EL (cell line): ENCODE results near the gene CASP5.
"Not testable (repeated sequence)": the region's sequence is repeated elsewhere in the genome, so short reads cannot be mapped to it uniquely, and the experiment has no call there.

ENCODE experiments used
- DNase-seq: peaks from one replicate; pipeline ENCODE4 v3.0.0-alpha.2; 2016

Gene CASP5

DNA sequence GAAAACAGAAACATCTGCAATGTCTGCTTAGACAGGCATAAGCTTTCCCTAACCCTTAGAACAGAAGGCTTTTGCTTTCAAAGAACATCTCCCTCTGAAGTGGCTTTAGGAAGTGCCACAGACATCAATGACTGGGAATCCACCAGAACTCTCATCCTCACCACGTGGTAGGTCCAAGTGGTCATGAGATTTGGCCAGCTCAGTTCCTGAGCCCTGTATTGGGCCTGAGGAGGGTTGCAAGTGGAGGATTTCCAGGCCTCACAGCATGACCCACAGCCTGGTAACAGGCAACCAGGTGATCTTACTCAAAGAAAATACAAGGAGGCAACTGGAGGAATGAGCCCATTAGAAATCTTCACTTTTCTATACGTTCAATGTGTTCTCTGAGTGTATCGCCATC is 10.4 kb upstream of the CASP5 start:
- no peak for DNase-seq

DNA sequence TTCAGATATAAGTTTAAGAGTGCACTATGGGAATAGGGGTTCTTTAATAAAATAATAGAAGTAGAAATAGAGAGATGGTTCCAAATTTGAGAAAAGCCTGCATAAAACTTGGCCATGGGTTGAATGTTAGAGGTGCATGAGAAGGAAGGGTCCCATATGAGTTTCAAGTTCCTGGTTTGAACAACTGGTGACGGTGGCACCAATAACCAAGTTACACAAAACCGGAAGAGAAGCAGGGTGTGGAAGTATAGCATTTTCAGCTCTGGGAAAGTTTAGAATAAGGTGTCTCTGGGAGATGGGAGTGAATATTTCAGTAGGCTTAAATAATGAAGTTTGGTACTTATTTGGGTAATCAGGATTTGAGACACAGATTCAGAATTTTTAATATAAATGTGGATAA is 9.5 kb upstream of the CASP5 start:
- no peak for DNase-seq

DNA sequence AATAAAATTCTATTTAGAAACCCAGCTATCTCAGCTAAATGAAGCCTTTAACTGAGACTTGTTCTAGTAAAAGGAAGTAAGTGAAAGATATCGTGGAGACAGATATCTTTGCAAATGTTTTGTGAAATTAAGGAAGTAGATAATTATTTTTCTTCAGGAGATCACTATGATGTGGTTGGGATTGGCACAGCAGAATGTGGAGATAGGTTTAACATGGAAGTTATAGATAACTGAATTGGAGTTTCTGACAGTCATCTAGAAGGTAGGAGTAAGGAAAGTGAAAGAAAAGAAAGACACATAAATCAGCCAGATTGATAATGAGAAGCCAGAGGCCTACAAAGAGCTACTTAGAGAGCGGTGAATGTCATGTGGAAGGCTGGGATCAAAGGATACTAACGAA is 4.7 kb upstream of the CASP5 start:
- no peak for DNase-seq

DNA sequence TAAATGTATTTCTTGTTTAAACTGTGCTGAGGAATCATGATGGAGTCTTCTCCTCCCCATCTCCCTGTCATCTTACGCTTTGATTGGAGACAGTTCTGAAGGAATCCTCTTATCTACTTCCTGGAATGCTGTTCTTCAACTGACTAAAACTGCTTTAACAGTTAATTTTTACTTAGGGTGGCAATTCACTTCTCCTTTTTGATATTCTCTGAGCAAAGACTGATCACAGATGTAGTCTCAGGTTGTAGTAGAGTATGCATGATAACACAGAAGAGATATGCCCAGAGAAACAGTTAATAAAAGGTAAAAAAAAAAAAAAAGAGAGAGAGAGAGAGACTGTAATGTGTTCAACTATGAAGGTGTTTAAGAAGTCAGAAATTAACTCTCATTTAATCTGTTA is 1.4 kb upstream of the CASP5 start:
- DNase-seq = no peak

DNA sequence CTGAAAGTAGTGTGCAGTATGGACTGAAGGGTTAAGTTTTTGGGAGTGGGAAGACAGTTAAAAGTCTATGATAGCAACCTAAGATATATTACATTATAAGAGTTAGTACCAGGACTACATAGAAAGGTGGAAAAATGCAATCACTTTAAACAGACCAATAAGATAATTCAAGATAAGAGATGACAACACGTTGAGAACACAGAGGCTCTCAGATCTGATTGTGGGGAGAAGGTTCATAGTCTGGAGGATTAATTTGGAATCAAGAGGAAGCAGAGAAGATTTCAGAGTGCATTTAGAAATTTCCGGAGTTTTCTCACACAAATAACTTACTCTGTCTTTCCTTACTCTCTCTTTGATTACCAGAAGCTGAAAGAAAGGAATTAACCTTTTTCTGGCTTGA is 441 bp downstream of the CASP5 start:
- DNase-seq = no peak

DNA sequence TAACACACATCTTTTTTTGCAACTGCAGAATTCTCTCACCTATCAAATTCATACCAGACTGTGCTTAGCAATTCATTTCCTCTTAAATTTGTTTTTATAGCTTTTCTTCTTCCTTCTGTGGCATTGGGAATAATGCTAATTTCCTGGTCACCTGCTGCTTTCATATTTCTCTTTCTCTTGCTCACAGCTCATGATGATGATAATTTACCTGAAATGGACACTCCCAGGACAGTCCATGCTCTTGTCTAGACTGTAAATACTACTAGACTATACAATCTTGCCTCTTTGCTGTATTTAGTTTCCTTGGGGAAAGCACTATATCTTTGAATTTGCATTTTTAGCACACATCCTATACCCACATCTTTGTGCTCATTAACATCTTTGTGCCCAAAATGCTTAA is 15.5 kb downstream of the CASP5 start:
- no peak for DNase-seq

DNA sequence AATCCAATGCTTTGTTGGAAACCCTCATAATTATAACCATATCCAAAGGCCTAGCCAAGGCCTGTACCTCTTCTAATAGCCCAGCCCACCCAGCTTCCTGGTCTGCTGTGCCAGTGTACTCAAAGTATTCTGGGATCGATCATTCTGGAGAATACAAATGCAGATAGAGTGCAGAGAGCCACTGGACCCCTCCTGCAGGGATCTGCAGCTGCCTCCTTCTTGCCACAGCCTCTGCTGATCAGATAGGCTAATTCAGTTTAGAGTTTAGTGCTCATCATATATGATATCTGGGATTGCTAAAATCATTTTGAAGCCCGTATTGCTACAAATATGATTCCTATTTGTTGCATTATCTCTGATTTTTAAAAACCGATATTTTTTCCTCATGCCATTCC is 17.5 kb downstream of the CASP5 start:
- no peak for DNase-seq

DNA sequence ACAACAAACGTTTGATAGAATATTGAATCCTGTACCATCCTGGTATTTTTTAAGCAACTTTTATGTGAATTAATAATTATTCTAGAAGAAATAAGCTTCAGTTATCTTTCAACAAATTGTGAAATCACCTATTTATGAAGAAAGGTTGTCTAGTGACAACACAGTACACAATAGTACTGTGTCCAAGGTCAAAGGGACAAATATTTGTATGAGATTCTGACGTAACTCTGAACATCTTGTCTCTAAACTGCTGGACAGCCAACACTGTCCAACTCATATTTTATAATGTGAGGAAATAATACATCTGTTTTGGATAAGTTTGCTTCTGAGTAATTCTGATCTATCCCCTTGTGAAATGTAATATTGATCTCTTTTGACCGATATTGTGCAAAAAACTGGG is 18.9 kb downstream of the CASP5 start:
- DNase-seq = no peak

DNA sequence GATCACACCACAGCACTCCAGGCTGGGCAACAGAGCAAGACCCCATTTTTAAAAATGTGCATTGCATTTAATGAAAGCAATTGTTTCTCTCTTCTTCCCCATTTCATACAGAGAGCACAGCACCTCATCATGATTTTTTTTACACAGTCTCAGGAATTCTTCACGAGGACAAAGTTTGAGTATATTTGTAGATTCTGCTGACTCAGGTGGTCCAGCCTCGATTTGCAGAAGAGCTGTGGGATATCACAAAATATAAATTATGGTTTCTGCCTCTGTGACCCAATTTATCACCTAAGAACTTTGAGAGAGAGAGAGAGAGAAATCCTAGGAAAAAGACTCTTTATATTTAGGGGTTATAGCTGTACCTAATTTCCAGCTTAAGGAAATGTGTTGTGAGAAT is 19.8 kb downstream of the CASP5 start:
- DNase-seq = no peak

DNA sequence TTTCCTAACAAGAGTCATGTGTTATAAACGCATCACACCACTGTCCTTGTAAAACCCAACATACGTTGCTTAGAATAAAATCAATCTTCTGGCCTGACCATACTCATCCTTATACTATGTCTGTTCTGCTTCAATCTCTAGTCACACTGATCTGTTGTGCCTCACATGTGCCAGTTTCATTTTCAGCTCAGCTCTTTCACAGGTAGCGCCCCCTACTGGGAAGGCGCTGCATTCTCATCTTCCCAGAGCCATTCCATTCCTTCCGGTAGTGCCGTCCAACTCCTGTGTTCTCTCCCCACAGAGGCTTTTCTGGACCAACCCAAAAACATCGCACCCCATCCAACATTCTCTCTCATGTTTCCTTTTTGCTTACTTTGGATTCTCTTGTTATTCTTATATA is 22.2 kb downstream of the CASP5 start:
- no peak for DNase-seq

DNA sequence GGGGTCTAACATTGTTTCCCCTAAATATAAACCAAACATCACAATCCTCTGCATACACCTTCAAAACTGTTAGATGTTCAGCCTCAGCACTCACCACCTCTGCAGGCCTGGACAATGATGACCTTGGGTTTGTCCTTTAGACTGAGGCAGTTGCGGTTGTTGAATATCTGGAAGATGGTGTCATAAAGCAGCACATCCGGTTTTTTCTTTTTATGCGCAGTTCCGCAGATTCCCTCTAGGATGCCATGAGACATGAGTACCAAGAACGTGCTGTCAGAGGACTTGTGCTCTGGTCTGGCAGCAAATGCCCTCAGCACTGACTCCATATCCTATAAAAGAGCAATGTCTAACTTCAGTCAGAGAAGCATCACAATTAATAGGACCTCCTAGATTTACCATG is 22.8 kb downstream of the CASP5 start:
- DNase-seq = peak; percentile 37

DNA sequence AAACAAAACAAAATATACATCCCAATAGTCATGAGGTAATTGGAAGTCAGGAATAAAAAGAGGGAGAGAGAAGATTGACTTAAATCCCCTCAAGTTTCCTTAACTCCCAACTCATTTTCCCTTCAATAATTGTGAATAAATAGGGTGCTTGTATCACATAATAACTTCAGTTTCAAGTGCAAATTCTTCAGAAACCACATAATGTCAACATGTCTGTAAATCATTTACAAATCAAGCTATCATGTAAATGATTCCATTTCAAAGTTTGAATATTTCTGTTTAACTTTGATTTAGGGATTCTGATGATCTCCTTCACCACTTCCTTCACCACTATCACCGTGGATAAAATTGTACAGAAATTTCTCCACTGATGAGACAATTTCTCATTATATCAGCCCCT is 23.2 kb downstream of the CASP5 start:
- no peak for DNase-seq

DNA sequence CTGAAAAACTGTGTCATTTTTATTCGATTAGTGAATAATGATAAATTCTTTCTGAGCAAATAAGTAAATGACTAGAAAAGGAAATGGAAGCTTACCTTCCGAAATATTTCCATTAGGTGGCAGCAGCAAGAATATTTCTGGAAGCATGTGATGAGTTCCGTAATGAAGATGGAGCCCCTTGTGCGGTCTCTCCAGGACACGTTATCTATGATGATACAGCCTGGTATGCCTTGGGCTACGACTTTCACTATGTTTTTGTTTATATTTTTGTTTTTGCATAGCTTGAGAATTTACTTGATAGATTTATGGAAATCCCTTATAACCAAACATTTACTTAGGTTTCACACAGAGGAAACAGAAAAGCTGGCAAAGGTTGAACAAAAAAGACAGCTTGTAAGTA is 25.7 kb downstream of the CASP5 start:
- DNase-seq = no peak

DNA sequence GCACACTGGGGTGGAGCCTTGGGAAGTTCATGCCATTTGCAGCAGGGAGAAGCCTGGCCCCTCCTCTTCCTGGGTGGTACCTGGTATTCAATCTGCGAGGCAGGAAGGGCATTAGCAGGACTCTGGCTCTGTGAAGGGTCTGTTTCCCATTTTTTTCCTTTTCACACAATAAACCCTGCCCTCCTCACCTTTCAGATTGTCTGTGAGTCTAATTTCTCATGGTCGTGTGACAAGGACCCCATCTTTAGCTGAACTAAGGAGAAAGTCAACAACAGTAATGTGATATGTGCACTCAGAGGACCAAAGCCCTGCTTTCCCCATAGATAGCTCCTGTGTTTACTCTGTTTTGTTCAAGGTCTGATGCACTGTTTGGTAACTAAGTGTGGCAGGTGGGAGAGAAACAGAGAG is 28.0 kb downstream of the CASP5 start:
- no peak for DNase-seq

DNA sequence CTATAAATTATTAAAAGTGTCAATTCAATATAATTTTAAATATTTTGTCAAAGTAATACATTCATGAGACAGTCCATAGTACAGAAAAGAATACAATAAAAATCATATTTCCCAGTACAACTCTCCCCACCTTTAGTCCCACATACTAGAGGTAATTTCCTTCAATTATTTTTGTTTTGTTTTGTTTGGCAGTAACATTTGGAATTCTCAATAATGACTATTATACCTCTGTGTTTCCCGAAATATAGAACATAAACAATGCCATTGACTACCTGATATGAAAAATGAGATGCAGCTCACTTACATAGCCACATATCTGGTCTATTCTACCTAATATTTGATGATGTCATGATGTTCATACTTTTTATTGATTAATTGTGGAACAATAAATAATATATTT is 30.2 kb downstream of the CASP5 start:
- DNase-seq = no peak

DNA sequence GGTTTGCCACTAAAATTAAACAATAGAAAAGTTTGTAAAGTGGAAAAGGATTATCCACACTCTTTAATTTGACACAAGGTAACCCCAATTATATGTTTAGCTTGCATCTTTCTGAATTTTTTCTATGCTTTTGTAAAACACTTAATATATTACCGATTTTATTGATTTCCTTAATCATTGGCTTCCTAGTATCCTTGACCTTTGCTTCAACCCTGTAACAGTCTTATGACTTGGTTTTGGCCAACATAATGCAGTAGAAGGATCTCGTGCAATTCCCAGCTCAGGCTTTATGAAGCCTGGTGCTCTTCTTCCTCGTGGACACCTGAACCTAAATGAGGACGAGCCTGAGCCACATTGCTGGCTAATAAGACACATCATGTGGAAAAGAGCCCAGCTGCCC is 31.0 kb downstream of the CASP5 start:
- DNase-seq = no peak

DNA sequence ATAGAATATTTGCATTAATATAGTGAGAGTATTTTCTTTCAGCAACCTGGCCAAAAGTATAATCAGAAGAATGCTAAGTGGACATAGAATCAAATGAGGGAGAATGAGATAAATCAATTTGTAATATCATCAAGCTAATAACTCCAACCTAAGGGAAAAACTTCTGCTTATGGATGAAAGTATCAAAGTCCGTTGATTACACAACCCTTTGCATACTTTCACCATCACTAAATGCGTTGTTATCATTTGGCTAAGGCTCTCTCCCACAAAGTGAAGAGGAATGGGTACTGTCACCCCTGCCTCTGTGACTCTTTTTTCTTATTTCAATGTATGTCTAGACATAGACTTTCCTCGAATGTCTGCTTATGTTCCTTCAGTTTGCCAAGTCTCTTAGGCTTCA is 38.2 kb downstream of the CASP5 start:
- DNase-seq = no peak

DNA sequence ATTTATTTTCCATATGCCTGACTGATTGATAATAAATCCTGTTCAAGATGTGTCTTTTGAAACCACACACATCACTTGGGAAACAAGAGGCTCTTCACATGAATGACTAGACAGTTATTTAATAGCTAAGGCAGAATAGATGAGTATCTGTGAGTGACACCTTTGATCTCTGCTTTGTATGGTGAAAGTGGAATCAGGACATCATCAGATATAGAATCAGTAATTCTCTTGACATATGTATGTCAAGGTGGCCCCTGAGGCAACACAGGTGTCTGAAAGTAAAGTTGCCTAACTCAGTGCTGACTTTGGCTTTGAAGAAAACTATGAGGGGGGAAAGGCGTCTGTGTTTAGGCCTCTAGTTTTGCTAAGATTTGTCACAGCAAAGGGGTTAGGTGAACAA is 43.1 kb downstream of the CASP5 start:
- no peak for DNase-seq

DNA sequence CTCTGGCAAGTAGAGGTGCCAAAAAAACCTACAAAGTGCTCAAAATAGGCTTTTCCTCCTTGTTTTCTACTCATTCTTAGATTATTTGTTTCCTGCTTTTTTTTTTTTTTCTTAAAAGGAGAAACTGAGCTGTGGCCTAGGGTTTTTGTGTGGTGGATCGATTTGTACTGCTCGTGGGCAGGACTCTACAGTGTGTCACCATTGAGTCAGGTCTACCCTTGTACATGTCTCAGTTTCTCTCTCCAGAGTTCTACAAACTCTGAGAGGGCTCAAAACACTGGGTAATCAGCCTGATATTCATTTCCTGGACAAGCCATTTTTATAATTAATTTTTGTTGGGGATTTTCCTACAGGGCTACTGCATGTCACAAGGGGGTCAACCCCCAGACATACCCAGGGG is 49.4 kb downstream of the CASP5 start:
- no peak for DNase-seq

DNA sequence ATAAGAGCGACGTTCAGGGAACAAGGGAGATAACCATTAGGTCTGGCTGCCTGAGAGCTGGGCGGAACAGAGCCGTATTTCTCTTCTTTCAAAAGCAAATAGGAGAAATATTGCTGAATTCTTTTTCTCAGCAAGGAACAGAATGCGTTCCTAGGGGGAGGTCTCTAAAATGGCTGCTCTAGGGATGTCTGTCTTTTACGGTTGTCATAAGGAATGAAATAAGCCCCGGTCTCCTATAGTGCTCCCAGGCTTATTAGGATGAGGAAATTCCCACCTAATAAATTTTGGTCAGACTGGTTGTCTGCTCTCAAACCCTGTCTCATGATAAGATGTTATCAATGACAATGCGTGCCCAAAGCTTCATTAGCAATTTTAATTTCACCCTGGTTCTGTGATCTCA is 50.0 kb downstream of the CASP5 start:
- not testable (repeated sequence) for DNase-seq

DNA sequence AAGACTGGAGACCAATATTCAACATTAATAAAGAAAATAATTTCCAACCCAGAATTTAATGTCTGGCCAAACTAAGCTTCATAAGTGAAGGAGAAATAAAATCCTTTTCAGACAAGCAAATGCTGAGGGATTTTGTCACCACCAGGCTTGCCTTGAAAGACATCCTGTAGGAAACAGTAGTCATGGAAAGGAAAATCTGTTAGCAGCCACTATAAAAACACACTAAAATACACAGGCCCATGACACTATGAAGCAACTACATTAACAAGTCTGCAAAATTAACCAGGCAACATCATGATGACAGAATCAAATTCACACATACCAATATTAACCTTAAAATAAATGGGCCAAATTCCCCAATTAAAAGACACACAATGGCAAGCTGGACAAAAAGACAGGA is 52.2 kb downstream of the CASP5 start:
- DNase-seq = no peak

DNA sequence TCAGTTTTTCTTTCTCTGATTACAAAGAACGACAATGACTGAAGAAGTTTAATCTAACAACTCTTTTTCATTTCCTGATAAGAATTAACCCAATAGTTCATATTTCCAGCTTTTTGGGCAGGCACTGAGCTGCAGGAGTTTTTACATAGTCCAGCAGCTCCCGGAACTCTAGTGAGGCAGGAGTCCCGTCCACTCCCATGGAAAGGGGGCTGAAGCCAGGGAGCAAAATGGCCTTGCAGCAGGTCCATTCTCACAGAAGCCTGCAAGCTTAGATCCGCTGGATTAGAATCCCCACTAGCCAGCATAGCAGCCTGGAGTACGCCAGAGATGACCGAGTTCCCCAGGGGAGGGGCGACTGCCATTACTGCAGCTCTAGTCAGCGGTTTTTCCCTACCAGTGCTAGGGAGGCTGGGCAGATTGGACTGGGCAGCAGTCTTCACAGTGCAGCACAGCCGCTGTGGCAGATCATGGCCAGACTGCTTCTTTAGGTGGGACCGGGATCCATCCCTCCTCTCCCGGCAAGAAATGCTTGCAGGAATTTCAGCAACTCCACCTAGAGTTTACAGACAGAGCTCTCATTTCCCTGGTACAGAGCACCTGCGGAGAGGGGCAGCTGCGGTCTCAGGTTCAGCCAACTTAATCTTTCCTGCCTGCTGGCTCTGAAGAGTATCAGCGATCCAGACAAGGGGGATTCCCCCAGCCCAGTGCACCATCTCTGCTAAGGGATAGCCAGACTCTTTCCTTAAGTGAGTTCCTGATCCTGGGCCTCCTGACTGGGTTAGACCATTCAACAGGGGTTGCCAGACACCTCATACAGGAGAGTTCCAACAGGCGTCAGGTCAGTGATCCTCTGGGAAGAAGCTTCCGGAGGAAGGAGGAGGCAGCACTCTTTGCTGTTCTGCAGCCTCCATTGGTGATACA is 53.9 kb downstream of the CASP5 start:
- DNase-seq = peak; percentile 18

DNA sequence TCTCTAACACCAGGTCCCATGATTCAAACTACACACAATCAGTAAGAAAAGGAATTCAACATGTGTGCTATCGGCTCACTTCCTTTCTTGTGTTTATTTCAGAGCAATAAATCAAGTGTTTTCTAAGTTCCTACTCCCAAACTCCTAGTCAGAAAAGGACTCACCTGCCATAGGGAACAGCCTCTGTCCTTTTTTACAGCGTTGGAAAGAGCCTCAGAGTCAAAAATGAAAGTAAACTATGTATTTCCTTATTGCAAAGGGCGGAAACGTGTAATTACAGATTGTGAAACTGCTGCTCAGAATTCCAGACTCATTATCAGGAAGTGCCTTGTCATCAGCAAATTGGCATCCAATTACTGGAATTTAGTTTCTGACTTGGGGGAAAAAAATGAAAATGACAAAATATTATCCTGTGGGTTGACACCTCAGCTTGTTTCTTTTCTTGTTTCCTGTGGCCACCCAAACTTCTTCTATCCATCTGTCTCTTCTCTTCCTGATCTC is 54.6 kb downstream of the CASP5 start, which contains the start of gene CASP4:
Gene CASP4 (minus strand): TSS at position 220 of the 501 bp plus-strand sequence. CDS start 49 bp downstream, at position 171.
- DNase-seq = peak; percentile 87

DNA sequence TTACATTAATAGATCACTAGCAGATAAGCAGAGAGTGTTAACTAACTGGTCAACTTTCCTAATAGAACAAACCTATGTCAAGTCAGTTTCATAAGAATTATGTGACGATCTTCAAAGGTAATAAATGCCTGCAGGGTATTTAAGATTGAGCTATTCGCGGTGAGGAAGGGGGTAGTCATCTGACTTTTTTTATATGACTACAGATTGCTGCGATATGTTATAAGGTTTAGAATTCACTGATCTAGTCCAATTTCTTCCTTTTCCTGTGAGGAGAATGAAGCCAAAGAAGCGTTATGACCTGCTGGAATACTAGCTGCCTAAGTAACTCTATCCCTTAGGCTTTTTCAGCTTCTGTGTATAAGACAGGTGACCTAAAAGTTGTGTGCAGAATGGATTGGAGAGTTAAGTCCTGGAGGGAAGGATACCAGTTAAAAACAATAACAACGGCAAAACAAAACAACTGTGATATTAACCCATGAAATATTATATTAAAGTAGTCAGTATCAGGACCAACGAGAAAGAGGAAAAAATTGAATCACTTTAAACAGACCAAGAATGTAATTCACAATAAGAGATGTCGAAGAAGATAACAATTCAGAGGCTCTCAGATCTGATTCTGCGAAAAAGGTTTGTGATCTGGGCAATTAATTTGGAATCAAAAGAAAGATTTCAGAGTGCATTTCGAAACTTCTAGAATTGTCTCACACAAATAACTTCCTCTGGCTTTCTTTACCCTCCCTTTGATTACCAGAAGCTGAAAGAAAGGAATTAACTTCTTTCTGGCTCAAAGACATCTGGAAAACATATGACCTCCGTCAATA is 55.2 kb downstream of the CASP5 start:
- DNase-seq = peak; percentile 34
